CD4-positive, alpha-beta T cell treated with Interleukin-21 for 1 hour (primary cell): ENCODE data around the gene CCDC127.

Source experiments
- DNase-seq: peaks from one replicate; pipeline ENCODE4 v3.0.0-alpha.2; 2020

The CCDC127 gene

GRCh38 chr5:187617-188451 is 30.1 kb downstream of the CCDC127 start:
- no peak for DNase-seq

DNA sequence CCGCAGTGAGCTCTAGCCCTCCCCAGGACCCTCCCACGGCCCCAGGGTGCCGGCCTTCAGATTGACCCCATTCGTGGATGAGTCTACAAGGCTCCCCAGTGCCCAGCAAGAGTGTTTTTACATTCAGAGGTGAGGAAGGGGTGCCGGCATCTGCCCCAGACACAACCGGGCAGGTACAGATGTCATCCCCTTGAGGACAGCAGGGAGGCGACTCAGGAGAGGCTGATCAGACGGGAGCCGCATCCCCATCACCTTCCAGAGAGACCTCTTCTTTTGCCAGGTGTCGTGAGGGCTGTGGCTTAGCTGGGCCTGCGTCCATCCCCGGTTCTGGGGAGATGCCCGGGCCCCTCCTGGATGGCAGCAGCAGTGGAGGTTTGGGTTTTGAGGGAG is 30.9 kb downstream of the CCDC127 start:
- no peak for DNase-seq

DNA sequence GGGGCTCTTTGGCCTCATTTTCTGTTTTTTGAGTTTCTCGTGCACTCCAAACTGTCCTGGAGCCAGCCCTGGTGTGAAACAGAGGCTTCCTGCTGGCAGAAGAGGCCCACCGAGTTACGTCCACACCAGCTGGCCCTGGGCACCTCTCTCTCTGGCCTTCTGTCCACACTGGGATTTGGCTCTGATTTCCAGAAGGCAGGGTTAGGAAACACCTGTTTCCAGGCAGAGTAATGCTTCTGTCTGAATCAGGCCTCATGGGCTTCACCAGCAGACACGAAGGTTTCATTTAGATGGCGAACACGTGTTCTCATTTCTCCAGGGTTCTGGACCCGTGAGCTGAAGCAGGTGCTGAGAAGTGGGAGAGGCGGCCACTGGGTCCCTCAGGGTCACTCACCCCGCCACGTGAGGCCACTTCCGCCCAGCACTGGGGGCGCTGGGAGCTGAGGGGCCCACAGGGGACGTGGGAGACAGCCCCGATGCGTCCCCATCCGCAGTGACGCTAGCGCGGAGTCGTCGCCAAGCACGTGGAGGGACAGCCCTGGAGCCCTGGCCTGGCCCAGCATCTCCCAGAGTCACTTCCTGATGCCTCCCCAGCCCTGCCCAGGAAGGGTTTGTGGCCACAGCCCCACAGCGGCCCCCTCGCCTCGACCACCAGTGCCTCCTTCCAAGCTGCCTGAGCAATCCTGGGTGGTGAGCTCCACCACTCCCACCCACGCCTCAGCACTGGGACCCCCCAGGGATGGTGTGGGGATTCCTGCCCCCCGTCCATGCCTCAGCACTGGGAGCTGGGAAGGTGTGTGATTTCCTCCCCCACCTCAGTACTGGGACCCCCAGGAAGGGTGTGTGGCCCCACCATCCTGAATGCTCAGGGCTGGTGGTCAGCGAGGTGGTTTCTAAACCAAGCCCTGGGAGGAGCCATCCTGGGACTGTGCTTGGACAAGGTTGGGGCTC is 31.6 kb downstream of the CCDC127 start:
- DNase-seq = no peak

DNA sequence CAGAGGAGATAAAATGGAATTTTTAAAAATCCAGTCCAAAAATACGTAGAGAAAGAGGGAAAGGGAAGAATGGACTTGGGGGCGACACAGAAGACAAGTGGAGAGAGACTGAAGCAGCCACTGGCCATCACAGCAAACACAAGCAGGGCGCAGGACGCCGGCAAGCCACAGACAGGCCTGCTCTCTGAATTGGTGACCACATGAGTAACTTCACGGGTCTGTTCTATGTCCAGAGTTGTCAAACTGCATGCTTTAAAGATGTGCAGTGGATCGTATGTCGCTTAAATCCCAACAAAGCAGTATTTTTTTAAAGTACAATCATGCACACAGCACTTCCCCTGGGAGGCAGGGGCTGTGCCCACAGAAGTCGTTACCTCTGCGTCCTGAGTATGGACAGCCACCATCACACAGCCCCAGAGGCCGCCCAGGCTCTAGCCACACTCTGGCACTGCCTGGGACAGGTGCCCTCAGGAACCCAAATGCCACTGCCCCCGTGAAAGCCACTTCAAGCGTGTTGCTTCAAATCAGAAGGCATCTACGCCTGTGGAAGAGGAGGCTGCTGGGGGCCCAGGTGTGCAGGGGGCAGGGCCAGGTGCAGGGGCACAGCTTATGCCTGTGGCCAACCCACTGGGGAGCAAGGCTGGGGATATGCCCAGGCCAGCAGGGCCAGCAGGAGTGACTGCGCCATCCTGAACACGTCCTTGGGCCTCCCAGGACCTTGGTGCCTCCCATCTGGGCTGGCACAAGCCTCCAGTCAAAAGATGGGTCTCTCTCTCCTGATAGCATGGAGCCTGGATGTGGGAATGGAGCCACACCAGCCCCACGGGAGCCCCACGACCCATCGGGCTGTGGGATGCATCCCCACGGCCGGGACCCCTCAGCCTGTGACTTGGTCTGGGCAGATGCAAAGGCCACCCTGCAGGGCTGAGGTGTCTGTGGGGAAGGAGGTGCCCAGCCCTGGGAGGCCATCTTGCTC is 32.6 kb downstream of the CCDC127 start:
- no peak for DNase-seq

GRCh38 chr5:184471-184870 is 33.5 kb downstream of the CCDC127 start:
- no peak for DNase-seq

- DNase-seq = no peak
Measured at GRCh38 chr5:182126-182525, 35.8 kb downstream of the CCDC127 start.

DNA sequence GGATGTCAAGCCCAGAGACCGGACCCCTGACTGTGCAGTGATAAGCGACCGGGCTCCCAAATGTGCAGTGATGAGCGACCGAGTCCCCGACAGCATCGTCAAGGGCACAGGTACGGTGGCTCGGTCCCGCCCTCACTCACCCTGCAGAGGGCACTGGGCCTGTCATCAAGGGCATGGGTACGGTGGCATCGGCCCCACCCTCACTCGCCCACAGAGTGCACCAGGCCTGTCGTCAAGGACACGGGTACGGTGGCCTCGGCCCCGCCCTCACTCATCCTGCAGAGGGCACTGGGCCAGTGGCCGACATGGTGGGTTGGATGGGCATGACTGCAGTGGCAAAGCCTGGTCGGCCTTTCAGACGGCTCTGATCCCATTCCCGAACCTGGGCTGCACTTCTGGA is 36.4 kb downstream of the CCDC127 start:
- DNase-seq = no peak

DNA sequence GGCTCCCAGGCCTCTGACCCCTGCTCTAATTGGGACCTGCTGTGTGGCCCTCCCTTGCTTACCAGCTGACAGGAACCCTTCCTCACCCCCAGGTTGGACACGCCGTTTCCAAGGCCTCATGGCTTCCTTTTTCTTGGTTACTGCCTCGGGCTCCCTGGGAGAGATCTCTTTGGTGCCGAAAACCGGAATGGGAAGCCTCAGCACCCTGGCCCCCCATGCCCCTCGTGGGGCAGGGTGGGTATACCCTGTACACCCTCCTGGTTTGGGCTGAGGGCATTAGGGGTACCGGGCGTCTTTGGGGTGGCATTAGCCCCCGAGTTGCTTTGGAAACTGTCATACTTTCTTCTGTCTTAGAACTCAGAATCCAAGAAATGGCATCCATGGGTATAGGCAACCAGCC is 36.8 kb downstream of the CCDC127 start:
- DNase-seq = no peak

- no peak for DNase-seq
Measured at GRCh38 chr5:180286-180918, 37.6 kb downstream of the CCDC127 start.

GRCh38 chr5:179401-179800 is 38.6 kb downstream of the CCDC127 start:
- DNase-seq = no peak

DNA sequence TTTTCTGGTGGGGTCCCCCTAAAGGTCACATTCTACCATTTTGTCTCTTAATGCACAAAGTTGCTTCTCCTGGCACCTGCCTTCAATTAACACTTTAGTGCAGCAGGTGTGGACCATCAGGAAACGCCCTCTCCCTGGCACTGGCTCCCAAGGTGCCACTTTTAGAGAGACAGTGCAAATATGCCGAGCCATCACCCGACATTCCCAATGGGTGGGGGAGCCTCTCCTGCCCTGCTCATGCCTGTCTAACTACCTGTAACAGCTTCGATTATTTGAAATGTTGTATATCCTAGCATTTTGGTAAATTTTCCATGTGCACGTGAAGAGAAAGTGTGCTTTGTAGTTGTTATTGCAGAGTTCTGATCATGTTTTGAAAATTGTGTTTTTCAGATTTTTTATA is 39.8 kb downstream of the CCDC127 start:
- DNase-seq = no peak

- DNase-seq = no peak
Measured at GRCh38 chr5:176296-176823, 41.6 kb downstream of the CCDC127 start.

DNA sequence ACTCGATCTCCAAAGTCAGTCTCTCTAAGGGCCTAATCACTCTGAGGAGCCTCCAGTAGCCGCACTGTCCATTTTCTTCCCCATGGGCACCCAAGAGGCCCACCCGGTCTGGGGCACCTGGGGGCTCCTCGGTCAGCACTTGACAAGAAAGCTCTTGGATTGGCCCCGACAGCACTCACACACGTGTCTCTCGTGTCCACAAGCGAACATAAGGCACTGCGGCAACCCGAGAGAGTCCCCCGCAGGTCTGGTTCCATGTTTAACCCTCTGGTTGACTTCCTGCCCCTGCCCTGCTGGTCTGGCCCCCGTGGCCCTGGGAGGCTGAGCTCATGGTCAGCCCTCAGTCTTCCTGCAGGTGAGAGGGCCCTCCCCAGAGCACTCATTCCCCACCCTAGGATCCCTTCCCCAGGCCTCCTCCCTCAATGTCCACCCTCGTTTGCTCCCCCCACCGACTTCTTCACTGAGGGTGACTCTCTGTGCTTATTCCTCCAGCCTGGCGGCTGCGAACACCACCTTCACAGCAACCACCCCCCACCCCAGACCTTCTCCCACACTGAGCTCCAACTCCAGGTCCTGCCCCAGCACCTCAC is 43.0 kb downstream of the CCDC127 start:
- DNase-seq = no peak

DNA sequence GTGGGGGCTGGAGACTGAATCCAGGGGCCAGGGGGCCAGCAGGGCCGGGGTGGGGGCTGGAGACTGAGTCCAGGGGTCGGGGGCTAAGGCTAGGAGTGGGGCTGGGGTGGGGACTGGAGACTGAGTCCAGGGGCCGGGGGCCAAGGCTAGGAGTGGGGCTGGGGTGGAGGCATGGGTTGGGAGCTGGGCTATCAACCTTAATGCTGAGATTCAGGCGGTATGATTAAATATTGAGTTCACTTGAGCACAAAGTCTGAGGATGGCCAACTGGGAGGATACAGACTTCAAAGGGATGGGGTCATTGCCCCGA is 43.7 kb downstream of the CCDC127 start:
- no peak for DNase-seq

DNA sequence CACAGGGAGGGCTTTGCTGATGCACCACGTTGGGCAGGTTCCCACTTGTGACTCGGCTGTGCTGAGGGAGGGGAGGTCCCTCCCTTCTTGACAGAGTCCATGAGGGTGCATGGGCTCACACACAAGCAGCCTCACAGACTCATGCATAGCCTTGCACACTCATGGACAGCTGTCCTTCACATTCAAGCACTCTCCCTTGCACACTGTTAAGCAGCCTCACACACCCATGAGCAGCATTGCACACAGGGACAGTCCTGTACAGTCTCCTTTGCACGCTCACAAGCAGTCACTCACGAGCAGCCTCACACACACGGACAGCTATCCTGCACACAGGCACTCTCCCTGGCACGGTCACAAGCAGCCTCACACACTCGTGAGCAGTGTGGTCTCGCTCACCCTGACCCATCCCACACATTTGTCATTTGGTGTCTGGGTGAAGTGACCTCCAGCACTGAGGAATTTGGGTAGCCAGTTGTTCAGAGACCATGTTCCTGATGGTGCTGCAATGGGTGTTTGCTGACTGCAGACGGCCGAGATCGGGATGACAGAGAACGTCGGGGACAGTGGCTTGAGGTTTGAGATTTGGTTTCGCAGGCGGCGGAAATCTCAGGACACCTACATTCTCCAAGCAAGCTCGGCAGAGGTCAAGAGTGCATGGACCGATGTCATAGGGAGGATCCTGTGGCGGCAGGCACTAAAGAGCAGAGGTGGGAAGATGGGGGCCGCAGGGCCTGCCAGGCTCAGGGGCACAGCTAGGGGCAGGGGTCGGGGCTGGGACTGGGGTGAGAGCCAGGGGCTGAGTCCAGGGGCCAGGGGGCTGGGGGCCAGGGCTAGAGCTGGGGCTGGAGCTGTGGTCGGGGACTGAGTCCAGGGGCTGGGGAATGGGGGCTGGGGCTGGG is 44.3 kb downstream of the CCDC127 start:
- DNase-seq = no peak

- DNase-seq = no peak
Measured at GRCh38 chr5:172841-173251, 45.1 kb downstream of the CCDC127 start.

GRCh38 chr5:172421-172820 is 45.5 kb downstream of the CCDC127 start:
- DNase-seq = no peak

GRCh38 chr5:171801-172331 is 46.1 kb downstream of the CCDC127 start:
- DNase-seq = no peak

DNA sequence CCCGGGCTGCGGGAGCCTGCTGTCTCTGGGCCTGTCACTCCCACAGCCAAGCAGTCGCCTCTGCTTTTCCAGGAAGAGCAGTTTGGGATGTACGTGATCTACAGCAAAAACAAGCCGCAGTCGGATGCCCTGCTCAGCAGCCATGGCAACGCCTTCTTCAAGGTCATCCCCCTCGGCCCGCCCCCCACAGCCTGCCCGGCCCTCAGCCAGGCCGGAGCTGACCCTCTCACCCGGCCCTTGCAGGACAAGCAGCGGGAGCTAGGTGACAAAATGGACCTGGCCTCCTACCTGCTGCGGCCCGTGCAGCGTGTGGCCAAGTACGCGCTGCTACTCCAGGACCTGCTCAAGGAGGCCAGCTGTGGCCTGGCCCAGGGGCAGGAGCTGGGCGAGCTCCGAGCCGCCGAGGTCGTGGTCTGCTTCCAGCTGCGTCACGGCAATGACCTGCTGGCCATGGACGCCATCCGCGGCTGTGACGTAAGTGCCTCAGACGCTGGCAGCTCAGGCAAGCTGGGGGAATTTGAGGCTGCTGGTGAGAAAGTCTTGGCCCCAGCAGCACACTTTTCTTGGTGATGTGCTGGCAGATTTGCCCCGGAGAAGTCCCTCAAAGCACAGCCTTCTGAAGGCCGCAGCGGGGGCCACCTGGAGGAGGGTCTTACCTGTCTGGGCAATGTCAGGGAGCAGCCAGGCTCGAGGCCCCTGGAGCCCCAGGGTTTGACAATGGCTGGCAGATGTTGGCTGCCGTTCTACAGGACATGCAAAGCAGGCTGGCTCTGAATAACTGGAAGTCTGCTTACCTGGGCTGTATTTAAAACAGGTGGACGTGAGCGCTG is 46.8 kb downstream of the CCDC127 start:
- no peak for DNase-seq

DNA sequence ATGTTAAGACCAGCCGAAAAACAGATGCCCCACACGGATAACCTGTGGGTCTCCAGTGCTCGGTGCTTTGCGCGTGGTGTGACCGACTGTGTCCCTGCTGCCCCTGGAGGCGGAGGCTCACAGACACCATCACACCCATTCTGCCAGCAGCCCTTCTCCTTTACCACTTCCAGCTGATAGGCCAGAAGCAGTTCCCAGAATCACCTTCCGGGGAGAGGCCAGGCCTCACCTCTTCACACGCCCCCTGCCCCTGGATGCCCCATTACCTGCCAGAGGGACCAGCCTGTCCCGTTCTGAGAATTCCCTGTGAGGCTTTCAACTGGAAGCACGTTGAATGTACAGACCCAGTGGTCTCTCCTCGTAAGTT is 48.2 kb downstream of the CCDC127 start:
- no peak for DNase-seq
